ENCODE results near the gene DIAPH1.

The DIAPH1 gene

DNA sequence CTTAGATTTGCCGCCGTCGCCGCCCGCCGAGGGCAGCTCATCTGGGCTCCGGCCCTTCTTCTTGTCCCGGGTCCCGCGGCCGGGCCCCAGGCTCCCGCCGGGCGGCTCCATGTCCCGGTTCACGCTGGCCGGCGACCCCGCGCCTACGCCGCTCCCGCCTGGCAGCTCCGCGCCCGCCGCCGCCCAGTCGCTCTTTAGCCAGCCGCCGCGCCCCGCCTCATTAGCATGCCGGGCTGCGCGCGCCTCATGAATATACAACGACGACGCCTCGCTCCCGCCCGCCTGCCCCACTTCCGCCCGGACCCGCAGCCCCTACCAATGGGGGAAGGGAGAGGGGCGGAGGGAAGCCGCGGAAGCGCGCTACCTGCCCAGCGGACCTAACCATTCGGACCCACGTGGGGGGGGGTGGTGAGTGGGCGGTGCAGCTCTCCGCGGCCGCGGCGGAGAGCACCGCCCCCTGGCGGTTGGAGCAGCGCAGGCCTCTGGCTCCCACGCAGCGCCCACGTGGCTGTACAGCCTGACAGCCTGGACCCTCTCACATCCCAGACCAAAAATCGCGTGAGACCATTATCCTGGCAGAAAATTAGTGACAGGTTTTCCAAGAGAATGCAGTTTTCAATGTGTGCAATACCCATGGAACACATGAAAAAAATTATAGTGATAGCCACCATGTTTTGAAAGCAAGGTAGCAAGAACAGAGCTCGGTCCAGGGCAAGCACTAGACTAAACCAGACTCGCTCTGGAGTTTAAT, at the start of gene DIAPH1:
DIAPH1 (minus strand) TSS at position 197 of the 751 bp plus-strand sequence; CDS start at position 111, 86 bp downstream.
- CTCF ChIA-PET = interaction anchor here (0.6 to 17.1 kb wide), 27 partner anchors 16 to 353 kb away, joined by 3 to 442 read pairs (median 6); partner anchors contain the start of genes FCHSD1, HDAC3, PCDHGA12 and PCDHGC3
- DNase-seq (ENCODE audit: extremely low spot score) = peak; percentile 96
- TF ChIP-seq, protein P1, sequence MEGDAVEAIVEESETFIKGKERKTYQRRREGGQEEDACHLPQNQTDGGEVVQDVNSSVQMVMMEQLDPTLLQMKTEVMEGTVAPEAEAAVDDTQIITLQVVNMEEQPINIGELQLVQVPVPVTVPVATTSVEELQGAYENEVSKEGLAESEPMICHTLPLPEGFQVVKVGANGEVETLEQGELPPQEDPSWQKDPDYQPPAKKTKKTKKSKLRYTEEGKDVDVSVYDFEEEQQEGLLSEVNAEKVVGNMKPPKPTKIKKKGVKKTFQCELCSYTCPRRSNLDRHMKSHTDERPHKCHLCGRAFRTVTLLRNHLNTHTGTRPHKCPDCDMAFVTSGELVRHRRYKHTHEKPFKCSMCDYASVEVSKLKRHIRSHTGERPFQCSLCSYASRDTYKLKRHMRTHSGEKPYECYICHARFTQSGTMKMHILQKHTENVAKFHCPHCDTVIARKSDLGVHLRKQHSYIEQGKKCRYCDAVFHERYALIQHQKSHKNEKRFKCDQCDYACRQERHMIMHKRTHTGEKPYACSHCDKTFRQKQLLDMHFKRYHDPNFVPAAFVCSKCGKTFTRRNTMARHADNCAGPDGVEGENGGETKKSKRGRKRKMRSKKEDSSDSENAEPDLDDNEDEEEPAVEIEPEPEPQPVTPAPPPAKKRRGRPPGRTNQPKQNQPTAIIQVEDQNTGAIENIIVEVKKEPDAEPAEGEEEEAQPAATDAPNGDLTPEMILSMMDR (IDR thresholded peaks at IDR 0.05; ENCODE audit: control extremely low read depth, extremely low read depth, low read depth, missing control alignments) = peak; percentile 92
- POLR2A ChIA-PET = interaction anchor here (0.6 to 1.9 kb wide), 7 partner anchors 15 to 350 kb away, joined by 3 to 9 read pairs (median 4); partner anchors contain the start of genes HDAC3, RELL2, RNF14 and TAF7

DNA sequence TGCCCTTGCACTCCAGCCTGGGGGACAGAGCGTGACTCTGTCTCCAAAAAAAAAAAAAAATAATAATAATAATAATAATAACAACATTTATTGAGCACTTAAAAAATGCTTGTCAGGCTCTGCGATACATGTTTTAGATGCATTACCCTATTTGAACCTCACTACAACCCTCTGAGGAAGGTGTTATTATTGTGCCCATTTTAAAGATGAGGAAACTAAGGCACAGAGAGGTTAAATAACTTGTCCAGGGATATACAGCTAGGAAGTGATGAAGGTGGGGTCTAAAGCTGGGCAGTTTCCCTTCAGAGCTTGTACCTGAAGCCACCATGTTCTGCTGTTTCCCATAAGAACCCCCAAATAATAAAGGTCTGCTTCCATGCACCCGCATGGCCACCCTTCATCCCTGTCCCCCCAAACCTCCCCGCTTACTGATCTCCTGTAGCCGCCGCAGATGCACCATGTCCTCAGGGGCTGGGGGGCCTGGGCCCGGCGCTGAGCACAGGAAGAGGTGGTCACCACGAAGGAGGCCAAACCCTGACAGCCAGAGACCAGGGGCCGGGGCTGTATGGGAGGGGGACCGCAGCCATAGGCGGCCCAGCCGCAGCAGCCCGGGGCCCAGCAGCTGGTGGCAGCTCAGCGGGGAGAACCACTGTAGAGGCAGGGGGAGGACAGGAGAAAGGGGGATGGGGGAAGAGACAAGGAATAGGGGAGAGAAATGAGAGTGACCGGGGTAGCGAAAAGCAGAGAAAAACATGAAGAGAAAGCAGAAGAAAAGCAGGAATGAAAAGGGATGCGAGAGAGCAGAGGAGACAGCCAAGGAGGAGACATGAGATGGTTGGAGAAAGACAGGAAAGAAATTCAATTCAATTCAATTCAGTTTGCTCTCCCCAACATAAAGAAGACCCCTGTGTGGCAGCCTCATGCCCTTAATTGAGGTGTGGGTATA, 47.5 kb upstream of the DIAPH1 start:
- POLR2A ChIA-PET = no interaction called here
- TF ChIP-seq, protein P1 (IDR thresholded peaks at IDR 0.05; ENCODE audit: control extremely low read depth, extremely low read depth, low read depth, missing control alignments) = no peak
- no peak for DNase-seq (ENCODE audit: extremely low spot score)
- CTCF ChIA-PET = interaction anchor here (0.6 to 3.0 kb wide), 11 partner anchors 9 to 294 kb away, joined by 3 to 30 read pairs (median 8); partner anchors contain the start of gene PCDH1

DNA sequence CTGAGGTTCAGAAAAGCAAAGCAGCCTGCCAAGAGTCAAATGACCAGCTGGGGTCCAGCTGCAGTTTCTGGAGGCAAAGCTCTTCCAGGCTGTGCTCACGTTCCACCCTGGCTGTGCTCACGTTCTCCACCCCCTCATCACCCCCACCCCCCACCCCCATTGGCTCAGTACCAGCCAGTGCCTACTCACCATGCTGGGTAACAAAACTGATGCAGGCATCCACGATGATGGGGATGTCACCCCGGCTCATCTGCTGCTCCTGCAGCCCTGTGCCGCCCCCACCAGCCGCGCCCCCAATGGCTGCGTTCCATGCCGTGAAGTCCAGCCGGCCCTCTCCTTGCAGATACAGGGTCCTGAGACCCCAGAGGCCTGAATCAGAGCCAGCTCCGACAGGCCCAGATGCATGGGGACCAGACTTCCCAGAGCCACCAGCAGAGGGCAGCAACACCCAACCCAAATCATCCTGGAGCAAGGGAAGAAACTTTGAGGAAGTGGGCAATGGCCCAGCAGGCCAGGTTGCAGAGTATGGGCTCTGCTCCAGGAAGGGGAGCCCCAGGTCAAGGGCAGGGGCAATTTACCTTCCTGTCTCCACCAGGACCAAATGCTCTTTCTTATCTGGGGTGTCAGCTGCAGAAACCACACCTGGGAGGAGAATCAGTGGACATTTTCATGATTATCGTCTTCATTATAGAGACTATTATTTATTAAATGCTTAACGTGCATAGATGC, 46.1 kb upstream of the DIAPH1 start:
- TF ChIP-seq, protein P1 (IDR thresholded peaks at IDR 0.05; ENCODE audit: control extremely low read depth, extremely low read depth, low read depth, missing control alignments) = peak; percentile 86
- DNase-seq (ENCODE audit: extremely low spot score) = peak; percentile 88
- POLR2A ChIA-PET = no interaction called here
- CTCF ChIA-PET = interaction anchor here (0.6 to 3.0 kb wide), 41 partner anchors 8 to 480 kb away, joined by 3 to 30 read pairs (median 4); partner anchors contain the start of genes ARAP3, DELE1, FCHSD1 and HDAC3

- POLR2A ChIA-PET = no interaction called here
- TF ChIP-seq, protein P1 (IDR thresholded peaks at IDR 0.05; ENCODE audit: control extremely low read depth, extremely low read depth, low read depth, missing control alignments) = no peak
- CTCF ChIA-PET = interaction anchor here (0.9 to 3.0 kb wide), 10 partner anchors 9 to 299 kb away, joined by 3 to 19 read pairs (median 6); partner anchors contain the start of genes ARAP3, FCHSD1 and PCDH1
- DNase-seq (ENCODE audit: extremely low spot score) = no peak
These were observed 44.7 kb upstream of the DIAPH1 start for GRCh38 chr5:141663506-141663905.

DNA sequence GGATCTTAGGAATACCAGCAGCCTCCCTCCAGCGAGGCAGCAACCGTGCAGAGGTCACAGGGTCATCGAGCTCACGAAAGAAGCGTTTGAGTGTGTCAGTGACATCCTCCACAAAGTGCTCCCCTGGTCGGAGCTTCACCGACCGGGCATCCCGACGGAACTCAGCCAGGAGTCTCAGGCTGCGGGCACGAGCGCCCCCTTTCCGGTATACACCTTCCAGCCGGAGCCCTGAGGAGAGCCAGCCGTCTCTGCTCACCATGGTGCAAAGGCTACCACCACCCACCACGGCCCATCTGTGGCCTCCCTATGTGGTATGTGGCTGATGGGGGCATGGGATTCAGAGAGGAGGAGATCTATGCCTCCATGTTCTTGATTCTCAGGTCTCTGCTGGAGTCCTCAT, 43.2 kb upstream of the DIAPH1 start:
- ChIA-PET CTCF (interaction anchor here (1.5 kb wide), 1 partner anchor 11 kb away, joined by 7 read pairs; no protein-coding TSS in a partner anchor), POLR2A (no interaction called here)
- DNase-seq (ENCODE audit: extremely low spot score) = no peak
- TF ChIP-seq, protein P1 (IDR thresholded peaks at IDR 0.05; ENCODE audit: control extremely low read depth, extremely low read depth, low read depth, missing control alignments) = no peak
